Lower leg skin (tissue), 3 donors: Measurements from ENCODE around the gene MAML1.

Experiments used
- CTCF ChIP-seq, 3 donors: fragments of 450-650 bp; IDR thresholded peaks; one replicate each; pipeline ENCODE4 v1.5.1; 2016; ENCODE audit warnings: antibody characterized with exemption in 3 of 3, mild to moderate bottlenecking in 3 of 3, moderate library complexity in 2 of 3
- POLR2A ChIP-seq, 2 donors: fragments of 450-650 bp; IDR thresholded peaks; one replicate each; pipeline ENCODE4 v1.6.1; 2016 to 2017; ENCODE audit warnings: antibody characterized with exemption in 2 of 2, mild to moderate bottlenecking in 1 of 2, moderate library complexity in 1 of 2

- TF ChIP-seq CTCF (IDR thresholded peaks at IDR 0.05), result no peak
- no peak for TF ChIP-seq POLR2A (IDR thresholded peaks at IDR 0.05)
Observed at GRCh38 chr5:179778591-179778990, 46.0 kb downstream of the MAML1 start.
